Middle frontal gyrus (tissue), 1 donor: ENCODE data around the gene DNM2.

ENCODE experiments used
- DNase-seq: peaks from one replicate; pipeline ENCODE4 v3.0.0-alpha.2; 2015; ENCODE audit warnings: low spot score; ENCODE audit errors: extremely low spot score

DNM2 gene

DNA sequence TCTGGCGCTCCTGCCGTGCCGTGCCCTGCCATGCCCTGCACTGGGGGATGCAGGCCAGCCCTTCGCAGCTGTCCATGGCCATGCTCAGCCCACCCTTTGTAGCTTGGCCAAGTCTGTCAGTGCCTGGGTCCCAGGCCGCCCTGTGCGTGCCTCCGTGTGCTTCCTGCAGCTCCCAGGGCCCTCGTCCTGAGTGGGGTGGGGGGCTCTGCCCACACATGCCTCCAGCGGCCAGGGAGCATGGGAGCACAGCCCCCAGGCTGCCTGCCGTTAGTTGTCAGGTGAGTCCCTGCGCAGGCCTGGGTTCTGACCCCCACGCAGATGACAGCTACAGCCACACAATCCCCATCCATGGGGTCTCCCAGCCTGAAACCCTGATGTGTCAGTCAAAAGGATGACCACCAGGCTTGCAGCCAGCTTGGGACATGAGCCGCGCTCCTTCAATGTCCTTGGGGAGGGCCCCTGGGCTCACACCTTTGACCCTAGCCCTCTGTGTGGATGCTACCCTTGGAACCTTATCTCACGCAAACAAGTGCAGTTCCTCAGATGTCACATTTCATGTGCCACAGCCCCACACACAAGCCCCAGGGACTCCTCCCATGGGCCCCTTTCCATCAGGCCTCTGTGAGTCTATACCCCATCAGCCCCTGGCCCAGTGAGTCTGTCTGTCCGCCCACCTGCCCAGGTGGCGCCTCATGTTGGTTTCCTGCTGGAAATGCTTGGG is 93.7 kb downstream of the DNM2 start:
- no peak for DNase-seq

GRCh38 chr19:10812196-10812595 is 94.3 kb downstream of the DNM2 start:
- no peak for DNase-seq

- DNase-seq: no peak
Measured at GRCh38 chr19:10812902-10813404, 95.1 kb downstream of the DNM2 start.

DNA sequence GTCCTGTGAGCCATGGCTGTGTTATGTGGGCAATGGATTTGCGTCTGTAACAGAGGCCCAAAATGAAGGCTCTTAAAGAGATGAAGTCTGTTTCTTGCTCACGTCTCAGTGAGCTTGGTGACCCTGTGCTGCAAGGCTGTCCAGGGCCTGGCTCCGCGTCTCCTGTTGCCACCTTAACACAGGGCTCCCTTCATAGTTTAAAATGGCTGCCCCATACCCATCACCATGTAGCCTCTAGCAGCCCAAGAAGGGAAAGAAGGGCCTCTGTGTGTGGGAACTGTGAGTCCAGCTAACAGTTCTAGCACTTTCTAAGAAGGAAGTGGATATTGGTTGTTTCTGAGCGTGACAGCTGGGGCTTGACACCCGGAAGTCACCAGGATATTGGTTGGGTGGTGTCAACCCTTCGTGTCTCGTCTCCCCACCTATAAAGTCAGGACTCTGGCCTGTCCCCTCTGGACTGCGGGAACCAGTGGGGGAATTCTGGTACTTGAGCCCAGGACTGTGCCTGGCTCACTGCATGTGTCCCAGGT is 97.2 kb downstream of the DNM2 start:
- DNase-seq: no peak

- DNase-seq: no peak
Measured at GRCh38 chr19:10815969-10816644, 98.2 kb downstream of the DNM2 start.

- no peak for DNase-seq
Measured at GRCh38 chr19:10816691-10817090, 98.8 kb downstream of the DNM2 start.

GRCh38 chr19:10817291-10818038 is 99.6 kb downstream of the DNM2 start:
- no peak for DNase-seq

DNA sequence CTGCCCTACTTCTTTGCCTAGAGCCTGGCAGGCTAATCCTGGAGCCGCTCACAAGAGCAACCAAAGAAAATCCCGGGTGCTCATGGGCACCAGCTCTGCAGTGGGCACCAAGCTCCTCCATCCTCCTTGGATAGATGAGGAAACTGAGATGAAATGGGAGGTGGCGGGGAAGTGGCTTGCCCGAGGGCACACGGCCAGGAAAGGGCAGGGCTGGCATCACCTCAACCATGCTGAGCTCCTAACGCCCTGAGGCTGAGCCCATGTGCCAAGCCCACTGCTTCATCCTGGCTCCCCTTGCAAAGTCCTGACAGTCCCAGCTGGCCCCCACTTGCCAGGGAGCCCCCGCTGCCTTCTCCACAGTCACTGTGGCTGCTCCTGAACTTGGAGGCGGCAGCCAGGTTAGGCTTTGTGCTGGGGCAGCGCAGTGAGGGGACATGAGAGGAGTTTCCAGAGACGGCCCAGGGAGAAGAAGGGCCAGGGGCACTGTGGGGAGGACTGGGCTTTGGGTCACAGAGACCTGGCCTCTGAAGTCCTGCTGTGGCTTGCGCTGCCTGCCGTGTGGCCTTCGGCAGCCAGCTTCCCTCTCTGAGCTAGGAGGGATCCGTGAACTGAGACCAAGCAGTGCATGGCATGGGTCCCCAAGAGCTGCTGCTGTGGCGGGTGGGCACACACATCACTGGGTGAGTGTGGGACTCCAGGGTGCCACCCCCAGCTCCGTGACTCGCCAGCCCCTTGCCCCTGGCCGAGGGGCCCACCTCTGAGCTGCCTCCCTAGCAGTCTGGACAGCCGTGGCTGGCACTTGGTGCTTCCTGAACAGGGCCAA is 100.6 kb downstream of the DNM2 start:
- DNase-seq: no peak

DNA sequence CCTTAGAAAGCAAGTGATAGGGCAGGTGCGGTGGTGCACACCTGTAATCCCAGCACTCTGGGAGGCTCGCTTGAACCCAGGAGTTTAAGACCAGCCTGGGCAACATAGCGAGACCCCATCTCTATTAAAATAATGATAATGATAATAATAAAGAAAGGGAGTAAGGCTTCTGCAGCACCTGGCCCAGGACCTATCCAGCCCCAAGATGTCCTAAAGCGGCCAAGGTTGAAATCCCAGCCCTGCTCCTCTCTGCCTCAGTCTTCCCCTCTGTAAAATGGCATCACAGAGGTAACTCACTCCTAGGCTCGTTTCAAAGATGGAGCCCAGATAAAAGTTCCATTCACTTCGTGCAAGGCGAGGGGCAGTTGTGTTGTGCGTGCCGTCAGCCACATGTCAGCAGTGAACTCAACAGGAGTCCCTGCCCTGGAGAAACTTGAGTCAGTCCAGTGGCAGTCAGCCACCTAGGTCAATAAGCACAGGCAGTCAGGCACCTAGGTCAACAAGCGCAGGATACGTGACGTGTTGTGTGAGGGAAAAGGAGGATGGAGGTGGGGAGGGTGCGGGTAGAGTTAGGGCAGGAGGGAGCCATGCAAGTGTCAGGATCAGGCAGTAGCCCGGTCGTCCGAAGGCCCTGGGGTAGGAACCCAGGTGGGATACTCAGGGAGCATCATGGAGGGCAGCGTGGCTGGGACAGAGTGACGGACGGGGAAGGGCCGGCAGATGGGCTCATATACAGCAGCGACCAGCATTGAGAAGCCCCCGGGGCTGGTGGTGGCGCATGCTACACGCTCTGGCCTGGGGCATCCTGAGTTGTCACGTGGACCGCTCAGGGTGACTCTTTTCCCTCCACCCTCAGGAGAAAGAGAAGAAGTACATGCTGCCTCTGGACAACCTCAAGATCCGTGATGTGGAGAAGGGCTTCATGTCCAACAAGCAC is 101.5 kb downstream of the DNM2 start:
- no peak for DNase-seq

DNA sequence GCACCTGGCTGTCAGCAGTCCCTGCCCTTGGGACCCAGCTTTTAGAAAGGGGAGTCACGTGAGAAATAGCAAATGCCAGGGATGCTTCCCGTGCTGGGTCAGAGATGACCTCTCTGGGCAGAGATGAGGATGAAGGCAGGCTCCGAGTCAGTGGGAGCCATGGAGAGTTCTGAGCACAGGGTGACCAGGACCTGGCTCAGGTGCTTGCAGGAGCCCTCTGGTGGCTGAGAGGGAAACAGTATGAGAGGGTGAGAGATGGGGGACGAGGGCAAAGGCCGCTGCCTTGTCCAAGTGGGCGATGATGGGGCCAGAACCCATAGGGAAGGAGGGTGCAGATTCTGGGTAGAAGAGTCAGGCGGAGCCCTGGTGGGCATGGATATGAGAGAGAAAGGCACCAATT is 102.3 kb downstream of the DNM2 start:
- DNase-seq: no peak

- no peak for DNase-seq
Measured at GRCh38 chr19:10823690-10824089, 105.8 kb downstream of the DNM2 start.

GRCh38 chr19:10826231-10826630 is 108.4 kb downstream of the DNM2 start:
- DNase-seq: no peak

DNA sequence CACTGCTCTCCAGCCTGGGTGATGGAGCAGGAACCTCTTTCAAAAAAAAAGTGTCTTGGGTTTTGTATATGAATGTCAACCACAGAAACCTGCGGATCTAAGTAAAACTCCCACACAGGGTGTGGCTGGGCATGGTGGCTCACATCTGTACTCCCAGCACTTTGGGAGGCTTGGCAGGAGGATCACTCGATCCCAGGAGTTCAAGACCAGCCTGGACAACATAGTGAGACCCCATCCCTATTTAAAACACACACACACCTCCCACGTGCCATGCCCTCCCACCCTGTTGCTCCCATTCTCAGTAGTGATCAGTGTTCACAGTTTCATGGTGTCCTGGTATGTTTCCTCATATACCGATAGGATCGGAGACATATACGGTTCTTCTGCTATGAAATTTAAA is 109.0 kb downstream of the DNM2 start:
- DNase-seq: no peak

DNA sequence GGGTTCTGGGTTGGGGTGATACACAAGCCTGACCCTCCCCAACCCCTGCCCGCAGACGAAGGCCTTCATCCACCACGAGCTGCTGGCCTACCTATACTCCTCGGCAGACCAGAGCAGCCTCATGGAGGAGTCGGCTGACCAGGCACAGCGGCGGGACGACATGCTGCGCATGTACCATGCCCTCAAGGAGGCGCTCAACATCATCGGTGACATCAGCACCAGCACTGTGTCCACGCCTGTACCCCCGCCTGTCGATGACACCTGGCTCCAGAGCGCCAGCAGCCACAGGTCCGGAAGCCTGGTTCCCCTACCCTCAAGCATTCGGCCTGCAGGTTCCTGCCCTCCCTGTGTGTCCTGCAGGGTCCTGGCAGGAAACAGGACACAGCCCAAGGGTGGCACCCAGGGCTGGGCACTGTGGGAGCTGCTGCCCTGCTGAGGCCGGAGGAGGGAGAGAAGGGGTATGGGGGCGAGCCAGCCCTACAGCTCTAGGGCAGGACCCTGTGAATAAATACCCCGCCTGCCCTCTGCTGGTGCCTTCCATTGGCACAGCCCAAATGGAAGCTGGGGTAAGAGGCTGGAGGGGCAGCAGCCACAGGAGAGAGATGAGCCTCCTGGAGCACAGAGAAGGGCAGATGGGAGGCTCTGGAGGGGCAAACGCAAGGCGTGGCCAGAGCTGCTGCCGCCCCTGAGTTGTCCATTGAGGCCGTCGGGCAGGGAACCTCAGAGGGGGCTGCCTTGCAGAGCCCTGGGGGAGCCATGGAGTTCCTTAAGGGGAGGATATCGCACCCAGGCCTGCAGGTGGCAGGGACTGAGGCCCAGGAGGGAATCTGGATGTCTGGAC is 111.3 kb downstream of the DNM2 start:
- no peak for DNase-seq

- DNase-seq: no peak
Measured at GRCh38 chr19:10829967-10830366, 112.1 kb downstream of the DNM2 start.

GRCh38 chr19:10830370-10830769 is 112.5 kb downstream of the DNM2 start:
- no peak for DNase-seq

- DNase-seq: no peak
Measured at GRCh38 chr19:10830931-10831779, 113.3 kb downstream of the DNM2 start.
